Central memory CD8-positive, alpha-beta T cell (primary cell): Measurements from ENCODE around the gene RHO.
"Not testable (repeated sequence)": the region's sequence is repeated elsewhere in the genome, so short reads cannot be mapped to it uniquely, and the experiment has no call there.

Experiments used
- ATAC-seq: fragments of 150-1000 bp; cut with Tn5 transposase; replicated peaks from 2 replicates; pipeline ENCODE4 v1.10.0; 2022; ENCODE audit warnings: mild to moderate bottlenecking, moderate FRiP score, moderate number of reproducible peaks; ENCODE audit not compliant: poor library complexity, severe bottlenecking; ENCODE audit errors: extremely low read depth
- DNase-seq, 2 donors: peaks; one replicate each; pipeline ENCODE4 v3.0.0; 2021; ENCODE audit warnings: low spot score in 2 of 2
- H3K27ac Mint-ChIP-seq: one replicate; pipeline ENCODE4 v1.8.0; 2022; ENCODE audit warnings: low read depth, mild to moderate bottlenecking, moderate library complexity, mixed read lengths
- H3K27me3 Mint-ChIP-seq: one replicate; pipeline ENCODE4 v1.8.0; 2022; ENCODE audit warnings: mixed read lengths
- H3K36me3 Mint-ChIP-seq: one replicate; pipeline ENCODE4 v1.8.0; 2022; ENCODE audit warnings: mild to moderate bottlenecking, moderate library complexity, mixed read lengths; ENCODE audit not compliant: insufficient read depth
- H3K4me1 Mint-ChIP-seq: one replicate; pipeline ENCODE4 v1.8.0; 2022; ENCODE audit warnings: mixed read lengths
- H3K4me3 Mint-ChIP-seq: one replicate; pipeline ENCODE4 v1.8.0; 2022; ENCODE audit warnings: mild to moderate bottlenecking, moderate library complexity, mixed read lengths
- H3K9me3 Mint-ChIP-seq: one replicate; pipeline ENCODE4 v1.8.0; 2022; ENCODE audit warnings: mixed read lengths

Gene RHO

DNA sequence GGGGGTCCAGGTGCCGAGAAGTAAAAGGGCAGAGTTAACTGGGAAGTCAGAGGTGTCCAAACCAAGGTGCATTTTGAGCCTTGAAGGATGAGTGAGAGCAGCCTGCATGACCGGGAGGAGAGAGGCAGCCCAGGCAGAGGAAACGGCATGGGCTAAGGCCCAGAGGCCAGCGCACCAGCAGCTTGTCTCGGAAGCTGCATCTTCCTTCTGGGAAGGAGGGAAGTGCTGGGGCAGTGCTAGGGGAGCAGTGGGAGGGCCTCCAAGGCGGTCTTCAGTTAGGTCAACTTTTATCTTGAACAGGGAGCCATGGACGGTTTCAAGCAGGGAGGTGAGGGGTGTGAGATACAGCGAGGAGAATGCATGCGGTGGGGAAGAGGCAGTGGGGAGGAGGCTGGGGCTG lies 15.6 kb downstream of the RHO start:
- H3K27ac Mint-ChIP-seq = peak overlapping the region; percentile 10
- DNase-seq (no peak), ATAC-seq (no peak)
- H3K36me3 Mint-ChIP-seq = peaks cover 3% of the 10 kb centered on the region
- H3K4me1 Mint-ChIP-seq = no peaks in the 10 kb centered on the region
- no peak overlapping the region for H3K4me3 Mint-ChIP-seq
- H3K27me3 Mint-ChIP-seq = no peaks in the 10 kb centered on the region
- no peaks in the 10 kb centered on the region for H3K9me3 Mint-ChIP-seq

DNA sequence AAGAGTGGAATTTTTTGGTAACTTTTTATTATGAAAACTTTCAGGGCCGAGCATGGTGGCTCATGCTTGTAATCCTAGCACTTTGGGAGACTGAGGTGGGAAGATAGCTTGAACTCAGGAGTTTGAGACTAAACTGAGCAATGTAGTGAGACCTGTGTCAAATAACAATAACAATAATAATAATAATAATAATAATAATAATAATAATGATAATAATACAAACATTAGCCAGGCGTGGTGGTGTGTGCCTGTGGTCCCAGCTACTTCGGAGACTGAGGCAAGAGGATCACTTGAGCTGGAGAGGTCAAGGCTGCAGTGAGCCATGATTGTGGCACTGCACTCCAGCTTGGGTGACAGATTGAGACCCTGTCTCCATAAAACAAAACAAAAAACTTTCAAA lies 17.5 kb downstream of the RHO start:
- H3K4me1 Mint-ChIP-seq, H3K27me3 Mint-ChIP-seq, DNase-seq, H3K27ac Mint-ChIP-seq, H3K36me3 Mint-ChIP-seq, H3K4me3 Mint-ChIP-seq, ATAC-seq, H3K9me3 Mint-ChIP-seq: not testable (repeated sequence)

DNA sequence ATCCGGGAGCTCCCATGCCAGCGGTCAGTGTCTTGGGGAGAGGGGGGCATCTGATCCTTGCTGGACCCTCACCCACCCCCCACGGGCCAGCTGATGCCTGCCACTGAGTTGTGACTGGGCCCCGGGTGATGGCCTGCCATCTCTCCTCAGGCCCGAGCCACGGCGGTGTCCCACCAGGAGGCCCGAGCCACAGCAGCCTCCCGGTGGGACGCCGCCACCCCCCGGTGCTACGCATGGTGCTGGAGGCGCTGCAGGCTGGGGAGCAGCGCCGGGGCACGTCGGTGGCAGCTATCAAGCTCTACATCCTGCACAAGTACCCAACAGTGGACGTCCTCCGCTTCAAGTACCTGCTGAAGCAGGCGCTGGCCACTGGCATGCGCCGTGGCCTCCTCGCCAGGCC lies 18.8 kb downstream of the RHO start:
- ATAC-seq (no peak), DNase-seq (no peak)
- Mint-ChIP-seq H3K9me3 (no peaks in the 10 kb centered on the region), H3K27me3 (no peaks in the 10 kb centered on the region), H3K36me3 (peaks cover 3% of the 10 kb centered on the region), H3K27ac (no peak overlapping the region), H3K4me1 (peaks cover 9% of the 10 kb centered on the region), H3K4me3 (no peak overlapping the region)

DNA sequence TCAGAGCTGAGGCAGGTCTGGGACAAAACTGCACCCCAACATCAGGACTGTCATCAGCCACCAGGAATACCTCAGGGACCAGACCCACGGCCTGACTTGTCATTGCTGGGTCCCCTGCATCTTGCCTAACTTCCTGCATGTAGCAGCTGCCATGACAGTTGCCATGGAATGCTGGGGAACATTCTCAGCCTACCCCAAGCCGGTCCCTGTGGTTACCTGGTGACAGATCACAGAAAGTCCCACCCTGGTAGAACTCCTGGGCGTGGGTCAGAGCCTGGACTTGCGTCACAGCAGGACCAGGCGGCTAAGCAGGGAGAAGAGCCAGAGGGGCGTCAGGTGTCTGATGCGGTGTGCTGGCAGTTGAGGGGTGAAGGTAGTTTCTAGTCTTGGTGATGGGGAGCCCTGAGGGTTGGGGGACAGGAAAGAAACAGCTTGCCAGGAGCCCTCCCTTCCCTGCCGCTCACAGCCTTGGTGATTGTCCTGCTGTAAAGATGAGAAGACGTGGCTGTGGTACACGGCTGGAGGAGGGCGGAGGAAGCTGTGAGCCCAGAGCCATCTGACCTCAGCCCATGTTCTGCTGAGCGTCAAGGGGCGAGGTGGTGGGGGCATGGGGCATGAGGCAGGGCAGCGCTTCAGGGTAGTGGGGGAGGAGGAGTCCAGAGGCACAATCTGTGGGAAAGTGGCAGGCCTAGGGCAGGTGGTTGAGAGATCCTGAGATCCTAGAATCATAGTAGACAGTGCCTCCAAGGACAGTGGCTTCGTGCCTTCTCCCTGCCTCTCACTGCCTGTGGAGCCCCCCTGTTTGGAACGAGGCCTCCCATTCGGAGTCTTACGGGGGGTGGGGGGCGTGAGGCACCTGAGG lies 19.9 kb downstream of the RHO start:
- Mint-ChIP-seq H3K27me3 (no peaks in the 10 kb centered on the region), H3K4me1 (peaks cover 18% of the 10 kb centered on the region), H3K36me3 (peaks cover 3% of the 10 kb centered on the region), H3K9me3 (no peaks in the 10 kb centered on the region), H3K27ac (no peak overlapping the region), H3K4me3 (no peak overlapping the region)
- no peak for DNase-seq
- ATAC-seq = no peak

DNA sequence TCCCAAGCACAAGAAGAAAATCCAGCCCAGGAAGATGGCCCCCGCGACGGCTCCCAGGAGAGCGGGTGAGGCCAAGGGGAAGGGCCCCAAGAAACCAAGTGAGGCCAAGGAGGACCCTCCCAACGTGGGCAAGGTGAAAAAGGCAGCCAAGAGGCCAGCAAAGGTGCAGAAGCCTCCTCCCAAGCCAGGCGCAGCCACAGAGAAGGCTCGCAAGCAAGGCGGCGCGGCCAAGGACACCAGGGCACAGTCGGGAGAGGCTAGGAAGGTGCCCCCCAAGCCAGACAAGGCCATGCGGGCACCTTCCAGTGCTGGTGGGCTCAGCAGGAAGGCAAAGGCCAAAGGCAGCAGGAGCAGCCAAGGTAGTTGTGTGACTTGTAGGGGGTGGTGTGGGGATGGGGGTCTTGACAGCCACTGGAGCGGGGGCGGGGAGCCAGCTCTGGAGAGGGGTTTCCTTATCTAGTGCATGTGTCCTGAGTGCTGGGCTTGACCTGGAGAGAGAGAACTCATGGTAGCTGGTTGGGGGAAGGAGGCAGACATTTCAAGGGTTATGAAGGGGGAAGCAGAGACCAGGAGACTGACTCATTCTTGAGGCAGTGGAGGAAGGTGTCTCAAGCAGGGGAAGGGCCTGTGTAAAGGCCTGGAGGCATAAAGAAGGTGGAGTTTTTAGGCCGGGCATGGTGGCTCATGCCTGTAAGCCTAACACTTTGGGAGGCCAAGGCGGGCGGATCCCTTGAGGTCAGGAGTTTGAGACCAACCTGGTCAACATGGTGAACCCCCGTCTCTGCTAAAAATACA lies 20.8 kb downstream of the RHO start:
- H3K27ac Mint-ChIP-seq = peak overlapping the region; percentile 39
- no peak for DNase-seq
- H3K27me3 Mint-ChIP-seq = no peaks in the 10 kb centered on the region

DNA sequence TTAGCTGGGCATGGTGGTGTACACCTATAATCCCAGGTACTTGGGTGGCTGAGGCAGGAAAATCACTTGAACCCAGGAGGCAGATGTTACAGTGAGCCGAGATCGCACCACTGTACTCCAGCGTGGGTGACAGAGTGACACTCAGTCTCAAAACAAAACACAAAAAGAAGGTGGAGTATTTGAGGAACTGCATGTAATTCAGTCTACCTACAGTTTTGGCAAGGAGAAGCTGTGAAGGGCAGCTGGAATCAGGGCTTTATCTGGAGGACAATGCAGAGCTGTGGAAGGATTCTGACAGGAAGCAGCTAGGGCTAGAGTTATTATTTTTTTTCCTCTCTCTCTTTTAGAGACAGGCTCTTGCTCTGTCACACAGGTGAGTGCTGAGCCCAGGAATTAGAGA lies 21.4 kb downstream of the RHO start:
- Mint-ChIP-seq H3K4me3 (no peak overlapping the region), H3K9me3 (no peaks in the 10 kb centered on the region), H3K27me3 (no peaks in the 10 kb centered on the region), H3K4me1 (peaks cover 31% of the 10 kb centered on the region), H3K36me3 (peaks cover 2% of the 10 kb centered on the region), H3K27ac (peak overlapping the region; percentile 39)
- DNase-seq = no peak
- ATAC-seq = no peak

More for the DNA sequence above, 20.8 kb downstream of the RHO start:
- H3K4me3 Mint-ChIP-seq = no peak overlapping the region
- no peak for ATAC-seq
- peaks cover 2% of the 10 kb centered on the region for H3K36me3 Mint-ChIP-seq
- peaks cover 27% of the 10 kb centered on the region for H3K4me1 Mint-ChIP-seq
- no peaks in the 10 kb centered on the region for H3K9me3 Mint-ChIP-seq

DNA sequence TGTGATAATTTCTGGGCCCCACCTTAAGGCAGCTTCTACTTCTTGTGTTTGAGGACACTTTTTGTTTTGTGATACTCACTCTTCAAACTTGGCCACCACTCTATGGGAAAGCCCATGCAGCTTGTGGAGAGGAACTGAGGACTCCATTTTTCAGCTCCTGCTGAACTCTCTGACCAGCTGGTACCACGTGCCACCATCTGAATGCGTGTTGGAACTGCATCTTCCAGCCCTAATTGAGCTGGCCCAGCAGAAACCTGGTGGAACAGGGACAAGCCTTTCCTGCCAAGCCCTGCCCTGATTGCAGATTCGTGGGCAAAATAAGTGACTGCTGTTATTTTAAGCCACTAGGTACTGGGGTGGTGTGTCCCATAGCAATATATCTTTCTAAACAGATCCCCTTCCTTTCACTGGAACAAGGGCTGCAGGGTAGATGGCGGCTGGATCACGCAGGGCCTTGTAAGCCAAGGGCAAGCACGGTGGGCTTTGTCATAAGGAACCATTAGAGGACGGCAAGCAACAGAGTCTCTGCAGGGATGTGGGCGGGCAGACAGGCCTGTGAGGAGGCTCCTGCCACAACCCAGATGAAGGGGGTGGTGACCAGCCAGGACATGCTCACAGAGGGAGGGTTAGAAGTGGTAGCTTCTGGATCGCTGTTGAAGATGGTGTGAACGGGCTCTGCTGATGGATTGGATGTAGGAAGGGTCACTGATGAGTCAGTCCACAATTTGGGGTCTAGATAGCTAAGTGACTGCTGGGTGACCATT lies 24.0 kb downstream of the RHO start:
- Mint-ChIP-seq H3K4me3 (no peak overlapping the region), H3K36me3 (peaks cover 10% of the 10 kb centered on the region), H3K9me3 (no peaks in the 10 kb centered on the region), H3K4me1 (peaks cover 32% of the 10 kb centered on the region), H3K27me3 (no peaks in the 10 kb centered on the region), H3K27ac (no peak overlapping the region)
- ATAC-seq = no peak
- DNase-seq = no peak

DNA sequence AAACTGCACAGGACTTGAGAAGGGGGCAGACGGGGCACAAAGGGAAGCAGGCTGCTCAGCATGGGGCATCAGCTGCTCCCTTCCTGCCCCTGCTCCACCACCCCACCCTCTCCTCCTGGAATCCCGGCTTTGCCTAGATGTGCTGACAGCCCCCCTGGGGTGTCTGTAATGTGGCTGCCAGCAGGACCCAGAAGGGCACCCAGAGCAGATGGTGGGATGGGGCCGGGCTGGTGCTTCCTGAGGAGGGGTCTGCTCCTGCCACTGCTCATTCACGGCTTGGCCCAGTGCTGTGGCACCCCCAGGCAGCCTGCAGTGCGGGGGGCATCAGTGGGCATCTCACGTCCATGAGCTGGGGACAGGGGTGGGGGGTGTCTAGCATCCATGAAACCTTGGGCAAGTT lies 24.7 kb downstream of the RHO start:
- H3K4me1 Mint-ChIP-seq = peaks cover 39% of the 10 kb centered on the region
- H3K27ac Mint-ChIP-seq = no peak overlapping the region
- H3K9me3 Mint-ChIP-seq = no peaks in the 10 kb centered on the region
- no peak for ATAC-seq
- H3K27me3 Mint-ChIP-seq = no peaks in the 10 kb centered on the region
- H3K36me3 Mint-ChIP-seq = peaks cover 11% of the 10 kb centered on the region
- no peak for DNase-seq
- H3K4me3 Mint-ChIP-seq = no peak overlapping the region

DNA sequence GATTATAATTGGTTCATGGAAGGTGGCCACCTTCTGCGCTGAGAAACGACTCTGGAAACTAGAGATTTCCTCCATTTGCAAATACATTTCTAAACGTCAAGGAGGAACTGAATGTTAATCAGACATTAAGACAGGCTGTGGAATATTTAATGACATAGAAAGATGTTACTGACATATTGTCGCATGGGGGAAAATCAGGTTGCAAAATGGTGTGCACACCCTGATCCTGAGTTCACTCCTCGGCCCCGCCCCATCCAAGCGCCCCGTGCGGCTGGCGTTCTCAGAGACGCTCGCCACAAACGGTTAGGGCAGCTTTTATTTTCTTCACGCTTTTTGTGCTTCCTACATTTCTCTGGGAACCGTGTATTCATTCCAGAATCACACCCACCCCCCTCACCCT lies 25.3 kb downstream of the RHO start:
- Mint-ChIP-seq H3K9me3 (no peaks in the 10 kb centered on the region), H3K36me3 (peaks cover 13% of the 10 kb centered on the region), H3K27ac (no peak overlapping the region), H3K4me3 (peak overlapping the region; percentile 29), H3K4me1 (peaks cover 44% of the 10 kb centered on the region), H3K27me3 (no peaks in the 10 kb centered on the region)
- DNase-seq (no peak), ATAC-seq (peak; percentile 19)

DNA sequence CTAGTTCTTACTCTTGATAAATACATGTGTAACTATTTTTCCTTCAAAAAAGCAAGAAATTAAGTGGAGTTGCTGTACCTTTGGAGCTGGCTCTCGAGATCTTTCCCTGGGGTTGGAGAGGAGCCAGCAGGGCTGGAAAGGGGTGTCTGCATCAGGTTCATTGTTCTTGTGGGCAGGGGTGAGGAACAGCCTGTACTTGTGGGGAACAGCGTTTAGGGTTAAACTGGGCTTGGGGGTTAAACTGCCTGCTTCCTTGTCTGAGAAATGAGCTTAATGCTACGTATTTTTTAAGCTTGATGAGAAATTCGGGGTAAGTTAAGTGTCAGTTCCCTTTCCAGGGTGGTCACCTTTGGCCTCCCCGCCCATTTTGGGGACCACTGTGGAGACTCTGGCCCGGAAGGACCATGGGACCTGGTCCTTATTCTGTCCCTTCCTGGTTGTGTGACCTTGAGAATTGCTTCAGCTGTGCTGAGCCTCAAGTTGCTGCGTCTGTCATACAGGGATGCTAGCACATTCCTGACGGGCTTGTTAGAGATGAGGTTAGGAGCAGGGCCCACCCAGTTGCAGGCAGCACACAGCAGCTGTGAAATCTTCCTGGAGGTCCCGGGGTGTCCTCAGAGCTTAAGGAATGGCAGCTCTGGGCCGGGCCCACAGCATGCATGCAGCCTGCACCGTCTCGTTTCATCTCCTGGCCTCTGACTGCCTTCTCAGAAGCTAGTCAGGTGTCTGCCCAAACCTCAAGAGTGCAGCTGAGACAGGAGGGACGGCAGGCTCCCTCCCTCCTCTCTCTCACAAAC lies 26.1 kb downstream of the RHO start:
- Mint-ChIP-seq H3K9me3 (no peaks in the 10 kb centered on the region), H3K27ac (peak overlapping the region; percentile 63), H3K4me1 (peaks cover 40% of the 10 kb centered on the region), H3K27me3 (no peaks in the 10 kb centered on the region), H3K4me3 (peak overlapping the region; percentile 29), H3K36me3 (peaks cover 13% of the 10 kb centered on the region)
- ATAC-seq = no peak
- no peak for DNase-seq

DNA sequence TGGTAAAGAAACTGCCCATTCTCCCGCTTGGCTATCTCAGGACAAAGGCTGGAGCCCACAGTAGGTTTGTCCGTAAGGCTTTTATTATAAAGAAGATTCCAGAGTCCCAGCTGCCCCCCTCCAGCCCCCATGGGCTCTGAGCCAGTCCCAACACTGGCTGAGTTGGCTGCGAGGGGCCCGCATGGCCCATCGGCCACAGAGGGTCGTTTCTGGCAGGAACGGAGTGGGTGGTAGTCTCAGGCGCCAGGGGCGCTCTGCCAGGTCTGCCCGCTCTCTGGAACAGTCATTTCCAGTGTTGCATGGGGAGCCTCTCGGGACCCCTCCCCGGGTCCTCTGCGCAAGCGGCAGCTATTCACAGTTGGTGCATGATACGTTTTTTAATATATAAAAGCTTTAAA lies 26.7 kb downstream of the RHO start:
- peaks cover 36% of the 10 kb centered on the region for H3K4me1 Mint-ChIP-seq
- H3K27ac Mint-ChIP-seq = peak overlapping the region; percentile 63
- H3K36me3 Mint-ChIP-seq = peaks cover 13% of the 10 kb centered on the region
- no peaks in the 10 kb centered on the region for H3K27me3 Mint-ChIP-seq
- no peak overlapping the region for H3K4me3 Mint-ChIP-seq
- no peak for ATAC-seq
- H3K9me3 Mint-ChIP-seq = no peaks in the 10 kb centered on the region
- DNase-seq = no peak
